GM10248 (cell line): ENCODE data around the gene ST6GALNAC3.
"Not testable (repeated sequence)": the region's sequence is repeated elsewhere in the genome, so short reads cannot be mapped to it uniquely, and the experiment has no call there.

Experiments used
- CTCF ChIA-PET: fragments of 300-600 bp; sonication (Branson Sonifier 250); formaldehyde crosslinking; extraction: SDS; loops from one replicate; lab custom pipeline; 2021; ENCODE audit warnings: antibody characterized with exemption; lab: Yijun Ruan, JAX
- POLR2A ChIA-PET: fragments of 350-650 bp; sonication (Branson Sonifier 250); formaldehyde crosslinking; extraction: SDS; loops from one replicate; lab custom pipeline; 2020; ENCODE audit warnings: antibody characterized with exemption; lab: Yijun Ruan, JAX
- DNase-seq: peaks from one replicate; pipeline ENCODE4 v3.0.0; 2012; ENCODE audit errors: extremely low spot score
- TF ChIP-seq, protein P1 (sequence below): IDR thresholded peaks from 2 replicates; pipeline ENCODE4 v1.5.1; 2012; ENCODE audit warnings: mild to moderate bottlenecking, low read depth; ENCODE audit errors: extremely low read depth, missing control alignments, control extremely low read depth

The ST6GALNAC3 gene

GRCh38 chr1:76037324-76037723 is 37.2 kb upstream of the ST6GALNAC3 start:
- CTCF ChIA-PET = no interaction called here
- no peak for DNase-seq
- TF ChIP-seq, protein P1, sequence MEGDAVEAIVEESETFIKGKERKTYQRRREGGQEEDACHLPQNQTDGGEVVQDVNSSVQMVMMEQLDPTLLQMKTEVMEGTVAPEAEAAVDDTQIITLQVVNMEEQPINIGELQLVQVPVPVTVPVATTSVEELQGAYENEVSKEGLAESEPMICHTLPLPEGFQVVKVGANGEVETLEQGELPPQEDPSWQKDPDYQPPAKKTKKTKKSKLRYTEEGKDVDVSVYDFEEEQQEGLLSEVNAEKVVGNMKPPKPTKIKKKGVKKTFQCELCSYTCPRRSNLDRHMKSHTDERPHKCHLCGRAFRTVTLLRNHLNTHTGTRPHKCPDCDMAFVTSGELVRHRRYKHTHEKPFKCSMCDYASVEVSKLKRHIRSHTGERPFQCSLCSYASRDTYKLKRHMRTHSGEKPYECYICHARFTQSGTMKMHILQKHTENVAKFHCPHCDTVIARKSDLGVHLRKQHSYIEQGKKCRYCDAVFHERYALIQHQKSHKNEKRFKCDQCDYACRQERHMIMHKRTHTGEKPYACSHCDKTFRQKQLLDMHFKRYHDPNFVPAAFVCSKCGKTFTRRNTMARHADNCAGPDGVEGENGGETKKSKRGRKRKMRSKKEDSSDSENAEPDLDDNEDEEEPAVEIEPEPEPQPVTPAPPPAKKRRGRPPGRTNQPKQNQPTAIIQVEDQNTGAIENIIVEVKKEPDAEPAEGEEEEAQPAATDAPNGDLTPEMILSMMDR = no peak
- POLR2A ChIA-PET = no interaction called here

GRCh38 chr1:76038287-76039004 is 36.1 kb upstream of the ST6GALNAC3 start:
- no peak for DNase-seq
- POLR2A ChIA-PET = no interaction called here
- CTCF ChIA-PET = no interaction called here
- TF ChIP-seq, protein P1 = no peak

DNA sequence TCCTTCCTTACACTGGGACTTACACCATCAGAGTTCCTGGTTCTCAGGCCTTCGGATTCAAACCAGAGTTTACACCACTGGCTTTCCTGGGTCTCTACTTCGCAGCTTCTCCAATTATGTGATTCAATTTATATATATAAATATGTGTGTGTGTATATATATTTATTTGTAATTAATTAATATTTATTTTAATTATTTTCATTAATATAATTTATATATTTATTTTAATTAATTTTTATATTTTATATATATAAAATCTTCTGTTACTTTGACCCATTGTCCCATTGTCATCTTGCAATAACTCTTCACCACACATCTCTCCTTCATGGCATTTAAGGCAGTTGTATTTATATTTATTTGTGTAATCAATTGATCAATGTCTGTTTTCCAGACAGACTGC is 28.4 kb upstream of the ST6GALNAC3 start:
- TF ChIP-seq, protein P1 = no peak

GRCh38 chr1:76048219-76048618 is 26.3 kb upstream of the ST6GALNAC3 start:
- CTCF ChIA-PET = no interaction called here
- TF ChIP-seq, protein P1 = no peak
- POLR2A ChIA-PET = no interaction called here
- no peak for DNase-seq

More for the DNA sequence above, 28.4 kb upstream of the ST6GALNAC3 start:
- DNase-seq = no peak
- CTCF ChIA-PET = no interaction called here
- POLR2A ChIA-PET = no interaction called here

DNA sequence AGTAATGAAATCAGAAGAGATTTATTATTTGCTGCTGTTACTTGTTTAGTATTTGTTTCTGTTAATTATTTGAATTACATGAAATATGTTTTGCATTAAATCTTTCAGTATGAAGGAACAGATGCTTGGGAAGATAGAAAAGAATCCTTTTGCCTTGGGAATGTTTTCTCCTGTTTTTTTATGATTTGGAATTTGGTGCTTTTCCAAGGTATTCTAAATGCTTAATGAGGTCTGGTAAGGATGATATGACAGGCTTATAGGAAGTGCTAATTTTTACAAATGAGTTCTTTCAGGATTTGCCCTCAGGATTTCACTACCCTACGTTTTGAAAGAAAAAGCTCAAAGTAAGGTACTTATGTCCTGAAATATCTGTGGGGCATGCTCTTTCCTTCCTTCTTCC is 25.6 kb upstream of the ST6GALNAC3 start:
- ChIA-PET POLR2A (no interaction called here), CTCF (no interaction called here)
- TF ChIP-seq, protein P1 = no peak
- no peak for DNase-seq

- TF ChIP-seq, protein P1 = no peak
- DNase-seq = no peak
- ChIA-PET POLR2A (no interaction called here), CTCF (no interaction called here)
Observed at GRCh38 chr1:76049498-76049897, 25.0 kb upstream of the ST6GALNAC3 start.

- CTCF ChIA-PET, POLR2A ChIA-PET, DNase-seq: not testable (repeated sequence)
Observed at GRCh38 chr1:76050073-76050472, 24.5 kb upstream of the ST6GALNAC3 start.
